Stimulated activated CD4-positive, alpha-beta T cell treated with anti-CD3 and anti-CD28 coated beads, Interleukin-2, amount 100 ng/mL, for 4 hours (primary cell): Measurements from ENCODE around the gene ANKFN1.

ENCODE experiments used
- DNase-seq: peaks from one replicate; pipeline ENCODE4 v3.0.0-alpha.2; 2020; ENCODE audit warnings: low read depth

Gene ANKFN1

GRCh38 chr17:56152874-56153602 is at the start of gene ANKFN1:
ANKFN1 (plus strand) TSS chr17:56153475; CDS start chr17:56212668, 59,193 bp downstream.
- no peak for DNase-seq

GRCh38 chr17:56108811-56109284 is 44.4 kb upstream of the ANKFN1 start:
- no peak for DNase-seq

GRCh38 chr17:56109836-56110235 is 43.4 kb upstream of the ANKFN1 start:
- DNase-seq = no peak

GRCh38 chr17:56110463-56111135 is 42.7 kb upstream of the ANKFN1 start:
- no peak for DNase-seq

GRCh38 chr17:56111706-56112485 is 41.4 kb upstream of the ANKFN1 start:
- no peak for DNase-seq

GRCh38 chr17:56113486-56113885 is 39.8 kb upstream of the ANKFN1 start:
- DNase-seq = no peak

- DNase-seq = no peak
These were observed 38.8 kb upstream of the ANKFN1 start for GRCh38 chr17:56114469-56114868.

- DNase-seq = no peak
These were observed 34.1 kb upstream of the ANKFN1 start for GRCh38 chr17:56119191-56119590.

GRCh38 chr17:56119936-56120335 is 33.3 kb upstream of the ANKFN1 start:
- no peak for DNase-seq

- DNase-seq = no peak
These were observed 31.9 kb upstream of the ANKFN1 start for GRCh38 chr17:56121191-56122051.

GRCh38 chr17:56125830-56126819 is 27.1 kb upstream of the ANKFN1 start:
- DNase-seq = no peak

- DNase-seq = no peak
These were observed 23.2 kb upstream of the ANKFN1 start for GRCh38 chr17:56130026-56130425.

GRCh38 chr17:56130631-56131030 is 22.6 kb upstream of the ANKFN1 start:
- DNase-seq = no peak

- no peak for DNase-seq
These were observed 21.8 kb upstream of the ANKFN1 start for GRCh38 chr17:56131431-56131830.

GRCh38 chr17:56136301-56136700 is 17.0 kb upstream of the ANKFN1 start:
- no peak for DNase-seq

GRCh38 chr17:56141046-56141839 is 12.0 kb upstream of the ANKFN1 start:
- DNase-seq = no peak

GRCh38 chr17:56142325-56142724 is 10.9 kb upstream of the ANKFN1 start:
- DNase-seq = no peak

GRCh38 chr17:56142781-56143180 is 10.5 kb upstream of the ANKFN1 start:
- no peak for DNase-seq

- no peak for DNase-seq
These were observed 9.1 kb upstream of the ANKFN1 start for GRCh38 chr17:56144223-56144622.

GRCh38 chr17:56146534-56146933 is 6.7 kb upstream of the ANKFN1 start:
- no peak for DNase-seq
